ENCODE data around the gene GTF2B.

GRCh38 chr1:88878731-88879130 is 12.6 kb downstream of the GTF2B start:
- TF ChIP-seq CTCF (conservative IDR thresholded peaks at IDR 0.05; ENCODE audit: low read depth in 2 of 2), result no peak
- TF ChIP-seq POLR2AphosphoS5 (IDR thresholded peaks at IDR 0.05; ENCODE audit: low read depth), result no peak
- TF ChIP-seq ETS1 (IDR thresholded peaks at IDR 0.05), result no peak
- TF ChIP-seq EZH2 (IDR thresholded peaks at IDR 0.05; ENCODE audit: low read depth, unreplicated experiment), result no peak
